Left cardiac atrium (tissue), 4 donors: ENCODE measurements around the gene PODXL. TPM values are rescaled to one million over a fixed set of nuclear protein-coding genes. Genes with fewer than 3 reads are reported as not detected.
"Not testable (repeated sequence)": the region's sequence is repeated elsewhere in the genome, so short reads cannot be mapped to it uniquely, and the experiment has no call there.

Experiments
- ATAC-seq, 2 donors: fragments of 200-7000 bp; cut with Tn5 transposase; one replicate each; pipeline ENCODE4 v1.9.1; 2020; ENCODE audit warnings: mild to moderate bottlenecking in 2 of 2, moderate library complexity in 2 of 2
- DNase-seq: peaks from one replicate; pipeline ENCODE4 v3.0.0-alpha.2; 2020
- intact Hi-C, 2 donors: fragments of 100-400 bp; cut with DNase I; formaldehyde crosslinking; loops; one replicate each; pipeline versions ENCODE4 v1.14.1 to v1.15.1; 2022 to 2023
- total RNA-seq, 2 donors: library from RNA; stranded (reverse); fragmentation: NEBNext Ultra II Directional; extraction: Animal tissue kit (Norgen Biotek cat#: 25700); gene quantifications; one replicate each; pipeline ENCODE4 v1.2.1, GENCODE V29; 2021
- donor health status: DM: no; HTN: yes; CAD: no.
- donor health status: DM: no; HTN: yes; CAD: no; lungs with severe emphysema.
- donor health status: DM: yes; HTN: yes; CAD: no.
- donor health status: Dilated cardiomyopathy.

PODXL gene
- total RNA-seq, 2 donors from 2014 or later = 45.0 to 90.7 TPM

GRCh38 chr7:131480384-131481315 lies 75.8 kb downstream of the PODXL start:
- ATAC-seq (no peak), DNase-seq (no peak)
- intact Hi-C loops = no loop called here

GRCh38 chr7:131476740-131477139 lies 79.7 kb downstream of the PODXL start:
- no peak for ATAC-seq
- no peak for DNase-seq
- intact Hi-C loops = no loop called here

GRCh38 chr7:131471250-131472004 lies 85.0 kb downstream of the PODXL start:
- DNase-seq (no peak), ATAC-seq (no peak)
- intact Hi-C loops = no loop called here

- ATAC-seq (peak in 1 of 2 donors; percentile 74), DNase-seq (no peak)
- intact Hi-C loops = no loop called here
Measured at GRCh38 chr7:131467788-131468187, 88.6 kb downstream of the PODXL start.

- DNase-seq (no peak), ATAC-seq (no peak)
- intact Hi-C loops = no loop called here
Measured at GRCh38 chr7:131466735-131467365, 89.6 kb downstream of the PODXL start.

- DNase-seq, intact Hi-C loops, ATAC-seq: not testable (repeated sequence)
Measured at GRCh38 chr7:131462715-131463114, 93.7 kb downstream of the PODXL start.

- intact Hi-C loops = no loop called here
- ATAC-seq = no peak
- DNase-seq = no peak
Measured at GRCh38 chr7:131462059-131462458, 94.4 kb downstream of the PODXL start.

- DNase-seq = no peak
- intact Hi-C loops = no loop called here
- no peak for ATAC-seq
Measured at GRCh38 chr7:131459256-131459655, 97.2 kb downstream of the PODXL start.

GRCh38 chr7:131456338-131456737 lies 100.1 kb downstream of the PODXL start:
- DNase-seq (no peak), ATAC-seq (no peak)
- intact Hi-C loops = no loop called here

GRCh38 chr7:131455546-131455945 lies 100.9 kb downstream of the PODXL start:
- ATAC-seq (no peak), DNase-seq (no peak)
- intact Hi-C loops = no loop called here

- ATAC-seq (no peak), DNase-seq (no peak)
Measured at GRCh38 chr7:131455001-131455400, 101.4 kb downstream of the PODXL start.

GRCh38 chr7:131454498-131454897 lies 101.9 kb downstream of the PODXL start:
- ATAC-seq = no peak
- no peak for DNase-seq
- intact Hi-C loops = no loop called here

More at GRCh38 chr7:131455001-131455400, 101.4 kb downstream of the PODXL start:
- intact Hi-C loops = no loop called here

Other genes with a start within 250 kb of the PODXL start
- gene MKLN1, start 228.8 kb downstream of the PODXL start, total RNA-seq = 10 to 100 TPM; 39.7 to 48.3 TPM